ENCODE measurements around the gene FMNL3. TPM values are rescaled to one million over a fixed set of nuclear protein-coding genes. Genes with fewer than 3 reads are reported as not detected.

Gene FMNL3
- total and polyA plus RNA-seq, 2 of the 8 experiments (the other 6 are each of a cell fraction or from before 2014, with no cell fraction given) = 8.6 to 29.0 TPM

GRCh38 chr12:49693931-49694444 lies 13.2 kb downstream of the FMNL3 start (continued):
- TF ChIP-seq BRCA1 (IDR thresholded peaks at IDR 0.05; ENCODE audit: low read depth, low read length) (no peak), CBX8 (IDR thresholded peaks at IDR 0.05; ENCODE audit: borderline replicate concordance, low read depth, low read length) (no peak), RNF2 (IDR thresholded peaks at IDR 0.05; ENCODE audit: borderline replicate concordance, low read depth, low read length, missing control alignments, poor library complexity, severe bottlenecking) (no peak), EGR1 (IDR thresholded peaks at IDR 0.05; ENCODE audit: borderline replicate concordance, low read depth, low read length) (no peak), MAX (IDR thresholded peaks at IDR 0.05) (no peak), TAF1 (IDR thresholded peaks at IDR 0.05; ENCODE audit: low read depth, low read length) (no peak)

Data from H1 (cell line).